ENCODE data around the gene DGCR8.
"Not testable (repeated sequence)": the region's sequence is repeated elsewhere in the genome, so short reads cannot be mapped to it uniquely, and the experiment has no call there.

The DGCR8 gene

DNA sequence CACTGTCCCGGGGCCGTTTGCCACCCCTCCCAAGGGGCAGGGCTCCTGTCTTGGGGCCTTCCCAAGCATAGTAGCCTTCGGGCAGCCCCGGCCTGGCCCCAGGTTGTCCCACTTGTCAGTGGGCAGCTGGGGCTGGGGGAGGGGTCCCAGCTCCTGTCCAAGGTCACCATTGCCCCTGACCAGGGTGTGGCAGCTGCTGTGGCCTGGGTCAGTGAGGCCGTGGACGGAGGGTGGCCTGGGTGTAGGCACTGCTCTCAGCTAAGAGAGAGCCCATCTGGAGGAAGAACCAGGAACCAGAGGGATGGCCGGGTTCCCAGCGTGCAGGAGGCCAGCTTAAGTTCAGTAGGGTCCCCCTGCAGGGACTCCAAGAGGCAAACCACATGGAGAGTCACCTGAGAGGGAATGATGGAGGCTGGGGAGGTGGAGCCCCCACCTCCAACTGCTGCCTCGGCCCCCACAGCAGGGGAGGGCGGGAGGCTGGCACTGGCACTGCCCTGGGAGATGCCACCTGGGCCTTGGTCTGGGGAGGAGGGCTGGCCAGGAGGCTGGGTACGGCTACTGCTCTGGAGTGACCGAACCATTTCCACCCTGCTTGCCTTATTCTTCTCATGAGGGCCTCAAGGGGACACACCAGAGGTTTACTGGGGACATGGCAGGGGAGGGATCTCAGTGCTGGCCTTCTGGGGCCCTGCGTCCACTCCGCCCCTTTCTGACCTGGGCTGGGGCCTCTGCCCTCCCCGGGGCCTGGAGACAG lies 77.6 kb downstream of the DGCR8 start (continued):
- TF ChIP-seq ZC3H10 (CRISPR knock-in tag; IDR thresholded peaks at IDR 0.05) (no peak), ZFP30 (CRISPR knock-in tag; IDR thresholded peaks at IDR 0.05) (no peak), SNAI2 (CRISPR knock-in tag; IDR thresholded peaks at IDR 0.05) (no peak), RARB (CRISPR knock-in tag; IDR thresholded peaks at IDR 0.05) (no peak), ARNTL (CRISPR knock-in tag; IDR thresholded peaks at IDR 0.05; ENCODE audit: borderline replicate concordance, low read depth) (no peak)

GRCh38 chr22:20158391-20159036 lies 78.5 kb downstream of the DGCR8 start:
- no peak for TF ChIP-seq TOX (CRISPR knock-in tag; IDR thresholded peaks at IDR 0.05; ENCODE audit: borderline replicate concordance)
- no peak for TF ChIP-seq RARB (CRISPR knock-in tag; IDR thresholded peaks at IDR 0.05)
- no peak for TF ChIP-seq CSDC2 (CRISPR knock-in tag; IDR thresholded peaks at IDR 0.05)
- TF ChIP-seq ZFP3 (CRISPR knock-in tag; IDR thresholded peaks at IDR 0.05), result no peak
- no peak for TF ChIP-seq BACH2 (CRISPR knock-in tag; IDR thresholded peaks at IDR 0.05; ENCODE audit: borderline replicate concordance)
- TF ChIP-seq ZNF8 (CRISPR knock-in tag; IDR thresholded peaks at IDR 0.05), result no peak
- TF ChIP-seq ISL1 (CRISPR knock-in tag; IDR thresholded peaks at IDR 0.05), result no peak
- no peak for TF ChIP-seq ESRRG (CRISPR knock-in tag; IDR thresholded peaks at IDR 0.05)
- TF ChIP-seq ZNF565 (CRISPR knock-in tag; conservative IDR thresholded peaks at IDR 0.05; ENCODE audit: low read depth), result no peak
- no peak for TF ChIP-seq PPARA (CRISPR knock-in tag; IDR thresholded peaks at IDR 0.05; ENCODE audit: borderline replicate concordance)
- TF ChIP-seq TSHZ2 (CRISPR knock-in tag; IDR thresholded peaks at IDR 0.05), result no peak
- no peak for ATAC-seq

DNA sequence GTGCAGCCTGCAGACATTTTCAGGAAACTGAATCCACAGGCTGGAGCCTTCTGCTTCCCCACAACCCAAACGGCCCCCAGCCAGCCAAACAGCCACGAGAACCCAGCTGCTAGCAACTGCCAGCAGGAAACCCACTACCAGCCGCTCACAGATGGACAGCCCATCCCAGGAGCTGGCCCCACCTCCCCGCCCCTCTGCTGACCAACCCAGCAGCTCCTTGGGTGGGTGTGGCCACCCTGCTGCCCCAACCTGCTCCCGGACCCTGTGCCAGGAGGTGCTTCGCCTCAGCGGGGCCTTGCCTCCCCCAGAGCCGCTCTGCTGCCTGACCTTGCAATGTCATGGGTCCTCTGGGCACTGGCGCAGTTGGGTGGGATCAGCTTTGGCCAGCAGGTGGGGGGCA lies 79.0 kb downstream of the DGCR8 start:
- no peak for TF ChIP-seq BACH2 (CRISPR knock-in tag; IDR thresholded peaks at IDR 0.05; ENCODE audit: borderline replicate concordance)
- TF ChIP-seq SNAI2 (CRISPR knock-in tag; IDR thresholded peaks at IDR 0.05), result no peak
- TF ChIP-seq ZFP30 (CRISPR knock-in tag; IDR thresholded peaks at IDR 0.05), result no peak
- TF ChIP-seq ESRRG (CRISPR knock-in tag; IDR thresholded peaks at IDR 0.05), result no peak
- no peak for TF ChIP-seq ZNF70 (CRISPR knock-in tag; IDR thresholded peaks at IDR 0.05)
- TF ChIP-seq CSDC2 (CRISPR knock-in tag; IDR thresholded peaks at IDR 0.05), result no peak
- no peak for TF ChIP-seq ARNTL (CRISPR knock-in tag; IDR thresholded peaks at IDR 0.05; ENCODE audit: borderline replicate concordance, low read depth)
- TF ChIP-seq ZNF565 (CRISPR knock-in tag; conservative IDR thresholded peaks at IDR 0.05; ENCODE audit: low read depth), result no peak
- TF ChIP-seq ZC3H10 (CRISPR knock-in tag; IDR thresholded peaks at IDR 0.05), result no peak
- TF ChIP-seq RARB (CRISPR knock-in tag; IDR thresholded peaks at IDR 0.05), result no peak
- no peak for TF ChIP-seq POU6F1 (CRISPR knock-in tag; IDR thresholded peaks at IDR 0.05; ENCODE audit: borderline replicate concordance, low read depth)
- TF ChIP-seq TSHZ2 (CRISPR knock-in tag; IDR thresholded peaks at IDR 0.05), result no peak
- no peak for TF ChIP-seq PATZ1 (CRISPR knock-in tag; IDR thresholded peaks at IDR 0.05; ENCODE audit: borderline replicate concordance)
- ATAC-seq, result no peak

GRCh38 chr22:20159531-20159930 lies 79.5 kb downstream of the DGCR8 start:
- not testable (repeated sequence) for ATAC-seq

Data from SK-N-SH treated with all-trans-retinoic acid at 6 μM for 48 hours (cell line).